ENCODE results near the gene COX6A1.

Gene COX6A1

GRCh38 chr12:120437735-120438494, at the start of gene COX6A1:
Gene COX6A1, plus strand, starts transcription at chr12:120438113. Its CDS starts 14 bp downstream, at chr12:120438127.
- peak within 1 kb of the TSS; percentile 74 for H3K9ac ChIP-seq (ENCODE audit: low read length)
- no peaks in the 10 kb centered on the region for H3K27me3 ChIP-seq (ENCODE audit: control insufficient read depth, insufficient read depth, low read length)
- peak within 1 kb of the TSS; percentile 84 for H3K27ac ChIP-seq (ENCODE audit: low read depth, low read length)
- H3K36me3 ChIP-seq (ENCODE audit: control insufficient read depth, insufficient read depth, low read length) = no peaks in the 10 kb centered on the region
- H3K4me1 ChIP-seq (ENCODE audit: control insufficient read depth, insufficient read depth, low read length) = no peaks in the 10 kb centered on the region
- H3K4me3 ChIP-seq (ENCODE audit: low read length) = peak within 1 kb of the TSS; percentile 86

DNA sequence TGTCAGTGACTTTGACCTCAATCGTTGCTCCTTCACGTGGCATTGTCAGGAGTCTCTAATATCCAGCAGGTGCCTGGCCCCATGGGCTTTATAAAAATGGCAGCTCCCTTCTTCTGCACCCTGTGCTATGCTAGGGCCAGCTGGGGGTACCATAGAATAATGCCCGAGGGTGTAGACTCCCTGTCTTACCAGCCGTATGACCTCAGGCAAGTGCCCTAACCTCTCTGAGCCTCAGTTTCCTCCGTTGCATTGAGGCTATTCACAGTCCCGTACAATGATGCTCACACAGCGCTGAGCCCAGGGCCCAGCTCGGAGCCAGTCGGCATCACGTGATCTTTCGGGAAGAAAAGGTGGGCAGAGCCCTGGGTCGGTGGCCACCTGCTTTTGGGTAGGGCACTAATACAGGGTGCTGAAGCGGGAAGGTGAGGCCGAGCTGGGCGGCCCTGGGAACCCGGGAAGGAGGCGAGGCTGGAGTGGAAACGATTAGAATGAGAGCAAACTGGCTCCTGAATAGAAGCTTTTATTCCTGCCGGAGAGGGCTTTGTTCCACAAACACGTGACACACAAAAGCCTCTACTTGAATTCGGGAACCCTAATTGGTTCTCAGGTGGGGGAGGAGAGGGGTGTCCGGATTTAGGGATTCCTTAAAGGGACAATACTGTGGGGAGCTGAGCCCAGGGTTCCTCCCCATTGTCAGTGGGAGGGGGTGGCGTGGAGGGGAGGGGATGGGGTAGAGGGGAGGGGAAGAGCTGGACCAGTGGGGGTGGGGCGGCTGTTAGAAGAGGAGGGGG, 49.0 kb upstream of the COX6A1 start:
- no peaks in the 10 kb centered on the region for H3K4me1 ChIP-seq (ENCODE audit: control insufficient read depth, insufficient read depth, low read length)
- H3K27ac ChIP-seq (ENCODE audit: low read depth, low read length) = no peak overlapping the region
- no peaks in the 10 kb centered on the region for H3K36me3 ChIP-seq (ENCODE audit: control insufficient read depth, insufficient read depth, low read length)
- H3K4me3 ChIP-seq (ENCODE audit: low read length) = no peak overlapping the region
- H3K9ac ChIP-seq (ENCODE audit: low read length) = no peak overlapping the region
- no peaks in the 10 kb centered on the region for H3K27me3 ChIP-seq (ENCODE audit: control insufficient read depth, insufficient read depth, low read length)

DNA sequence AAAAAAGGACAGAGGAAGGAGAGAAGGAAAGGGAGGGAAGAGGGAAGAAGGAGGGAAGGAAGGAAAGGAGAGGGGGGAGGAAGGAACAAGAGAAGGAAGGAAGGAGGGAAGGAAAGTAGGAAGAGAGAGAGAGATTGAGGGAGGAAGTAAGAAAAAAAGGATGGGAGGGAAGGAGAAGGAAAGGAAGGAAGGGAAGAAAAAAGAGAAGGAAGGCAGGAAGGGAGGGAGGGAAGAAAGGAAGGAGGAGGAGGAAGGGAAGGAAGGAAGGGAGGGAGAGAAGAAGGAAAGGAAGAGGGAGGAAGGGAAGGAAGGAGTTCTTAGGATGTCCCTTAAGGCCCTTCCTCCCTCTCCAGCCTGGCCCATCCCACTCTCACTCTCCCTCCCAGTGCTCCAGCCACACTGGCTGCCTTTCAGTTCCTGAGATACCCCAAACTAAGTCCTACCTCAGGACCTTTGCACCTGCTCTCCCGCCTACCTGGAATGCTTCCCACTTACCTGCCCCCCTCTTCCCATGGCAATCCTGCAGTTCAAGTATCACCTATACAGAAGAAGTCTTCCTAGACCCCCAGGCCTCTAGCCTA, 47.3 kb upstream of the COX6A1 start:
- Histone ChIP-seq H3K9ac (ENCODE audit: low read length) (no peak overlapping the region), H3K27ac (ENCODE audit: low read depth, low read length) (no peak overlapping the region), H3K4me1 (ENCODE audit: control insufficient read depth, insufficient read depth, low read length) (no peaks in the 10 kb centered on the region), H3K36me3 (ENCODE audit: control insufficient read depth, insufficient read depth, low read length) (no peaks in the 10 kb centered on the region), H3K27me3 (ENCODE audit: control insufficient read depth, insufficient read depth, low read length) (no peaks in the 10 kb centered on the region), H3K4me3 (ENCODE audit: low read length) (no peak overlapping the region)

- no peak overlapping the region for H3K4me3 ChIP-seq (ENCODE audit: low read length)
- no peaks in the 10 kb centered on the region for H3K4me1 ChIP-seq (ENCODE audit: control insufficient read depth, insufficient read depth, low read length)
- H3K9ac ChIP-seq (ENCODE audit: low read length) = no peak overlapping the region
- H3K36me3 ChIP-seq (ENCODE audit: control insufficient read depth, insufficient read depth, low read length) = no peaks in the 10 kb centered on the region
- no peak overlapping the region for H3K27ac ChIP-seq (ENCODE audit: low read depth, low read length)
- no peaks in the 10 kb centered on the region for H3K27me3 ChIP-seq (ENCODE audit: control insufficient read depth, insufficient read depth, low read length)
Measured at GRCh38 chr12:120394483-120395367, 43.2 kb upstream of the COX6A1 start.

DNA sequence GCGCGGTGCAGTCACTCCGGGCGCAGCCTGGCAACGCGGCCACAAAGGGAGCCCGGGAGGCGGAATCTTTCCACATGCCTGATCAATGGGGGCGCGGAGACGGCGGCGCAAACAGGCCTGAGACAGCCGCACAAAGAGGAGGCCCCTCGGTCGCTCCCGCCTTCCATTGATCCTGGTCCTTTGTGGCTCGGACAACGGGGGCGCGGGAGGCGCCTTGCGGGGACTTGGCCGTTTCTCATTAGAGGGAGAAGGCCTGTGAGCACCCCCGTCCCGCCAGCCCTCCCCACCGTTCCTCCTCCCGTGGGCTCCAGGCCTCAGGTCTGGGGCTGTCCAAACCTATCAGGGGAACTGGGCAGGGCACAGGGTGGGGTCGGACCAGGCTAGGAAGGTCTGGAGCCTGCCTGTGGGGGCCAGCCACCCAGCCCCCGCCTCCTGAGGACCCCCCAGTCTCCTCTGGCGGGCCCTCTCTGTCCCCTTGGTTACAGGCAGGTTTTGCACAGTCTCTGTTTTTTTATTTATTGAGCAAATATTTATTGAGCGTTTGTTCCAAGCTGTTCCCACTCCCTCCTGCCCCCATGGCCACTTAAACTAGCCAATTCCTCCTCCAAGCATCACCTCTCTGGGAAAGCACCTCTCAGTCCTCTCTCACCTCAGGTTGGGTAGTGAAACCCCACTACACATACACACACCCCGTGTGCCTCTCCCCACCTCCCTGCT, 39.9 kb upstream of the COX6A1 start:
- H3K36me3 ChIP-seq (ENCODE audit: control insufficient read depth, insufficient read depth, low read length) = no peaks in the 10 kb centered on the region
- no peaks in the 10 kb centered on the region for H3K27me3 ChIP-seq (ENCODE audit: control insufficient read depth, insufficient read depth, low read length)
- no peaks in the 10 kb centered on the region for H3K4me1 ChIP-seq (ENCODE audit: control insufficient read depth, insufficient read depth, low read length)

DNA sequence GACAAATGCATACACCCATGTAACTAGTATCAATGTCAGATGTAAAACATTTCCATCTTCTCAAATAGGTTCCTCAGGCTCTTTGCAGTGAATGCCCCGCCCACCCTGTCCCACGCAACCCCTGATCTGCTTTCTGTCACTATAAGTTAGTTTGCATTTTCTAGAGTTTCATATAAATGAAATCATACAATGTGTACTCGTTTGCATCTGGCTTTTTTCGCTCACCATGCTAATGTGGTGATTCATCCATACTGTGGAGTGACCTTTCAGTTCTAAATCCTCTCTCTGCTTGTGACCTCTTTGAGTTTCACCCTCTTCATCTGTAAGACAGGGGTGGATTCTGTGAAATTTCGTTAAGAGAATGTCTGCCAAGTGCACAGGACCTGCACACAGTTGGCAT, 38.4 kb upstream of the COX6A1 start:
- Histone ChIP-seq H3K9ac (ENCODE audit: low read length) (no peak overlapping the region), H3K4me1 (ENCODE audit: control insufficient read depth, insufficient read depth, low read length) (no peaks in the 10 kb centered on the region), H3K27ac (ENCODE audit: low read depth, low read length) (no peak overlapping the region), H3K4me3 (ENCODE audit: low read length) (no peak overlapping the region), H3K27me3 (ENCODE audit: control insufficient read depth, insufficient read depth, low read length) (no peaks in the 10 kb centered on the region), H3K36me3 (ENCODE audit: control insufficient read depth, insufficient read depth, low read length) (no peaks in the 10 kb centered on the region)

More for the DNA sequence above, 39.9 kb upstream of the COX6A1 start:
- no peak overlapping the region for H3K4me3 ChIP-seq (ENCODE audit: low read length)
- no peak overlapping the region for H3K27ac ChIP-seq (ENCODE audit: low read depth, low read length)
- H3K9ac ChIP-seq (ENCODE audit: low read length) = no peak overlapping the region

- H3K27ac ChIP-seq (ENCODE audit: low read depth, low read length) = no peak overlapping the region
- no peak overlapping the region for H3K4me3 ChIP-seq (ENCODE audit: low read length)
Measured at GRCh38 chr12:120402217-120402616, 35.7 kb upstream of the COX6A1 start.

GRCh38 chr12:120403869-120404268, 34.0 kb upstream of the COX6A1 start:
- H3K9ac ChIP-seq (ENCODE audit: low read length) = no peak overlapping the region
- no peaks in the 10 kb centered on the region for H3K27me3 ChIP-seq (ENCODE audit: control insufficient read depth, insufficient read depth, low read length)

More at GRCh38 chr12:120402217-120402616, 35.7 kb upstream of the COX6A1 start:
- no peak overlapping the region for H3K9ac ChIP-seq (ENCODE audit: low read length)
- no peaks in the 10 kb centered on the region for H3K27me3 ChIP-seq (ENCODE audit: control insufficient read depth, insufficient read depth, low read length)
- no peaks in the 10 kb centered on the region for H3K36me3 ChIP-seq (ENCODE audit: control insufficient read depth, insufficient read depth, low read length)
- peaks cover 3% of the 10 kb centered on the region for H3K4me1 ChIP-seq (ENCODE audit: control insufficient read depth, insufficient read depth, low read length)

DNA sequence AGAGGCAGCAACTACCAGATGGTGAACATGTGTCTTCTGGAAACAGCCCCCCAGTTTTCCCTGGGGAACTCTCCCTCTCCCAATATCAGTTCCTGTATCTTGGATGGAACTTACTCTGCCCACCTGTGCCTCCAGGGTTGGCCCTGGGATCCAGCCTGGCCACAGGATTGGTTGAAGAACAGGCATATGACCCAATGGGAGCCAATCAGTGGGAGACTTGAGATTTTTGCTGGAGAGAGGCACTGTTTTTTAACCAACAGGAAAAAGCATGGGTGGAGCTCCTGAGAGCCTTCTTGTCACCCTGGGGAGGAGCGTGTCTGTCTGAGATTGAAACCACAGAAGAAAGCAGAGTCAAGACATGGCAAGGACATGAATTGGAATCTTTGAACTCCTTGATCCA, 33.6 kb upstream of the COX6A1 start:
- H3K36me3 ChIP-seq (ENCODE audit: control insufficient read depth, insufficient read depth, low read length) = no peaks in the 10 kb centered on the region
- H3K4me3 ChIP-seq (ENCODE audit: low read length) = no peak overlapping the region
- no peaks in the 10 kb centered on the region for H3K27me3 ChIP-seq (ENCODE audit: control insufficient read depth, insufficient read depth, low read length)
- no peak overlapping the region for H3K27ac ChIP-seq (ENCODE audit: low read depth, low read length)
- H3K4me1 ChIP-seq (ENCODE audit: control insufficient read depth, insufficient read depth, low read length) = peaks cover 3% of the 10 kb centered on the region
- H3K9ac ChIP-seq (ENCODE audit: low read length) = no peak overlapping the region

More at GRCh38 chr12:120403869-120404268, 34.0 kb upstream of the COX6A1 start:
- no peaks in the 10 kb centered on the region for H3K36me3 ChIP-seq (ENCODE audit: control insufficient read depth, insufficient read depth, low read length)
- no peak overlapping the region for H3K27ac ChIP-seq (ENCODE audit: low read depth, low read length)
- H3K4me1 ChIP-seq (ENCODE audit: control insufficient read depth, insufficient read depth, low read length) = peaks cover 3% of the 10 kb centered on the region
- no peak overlapping the region for H3K4me3 ChIP-seq (ENCODE audit: low read length)

DNA sequence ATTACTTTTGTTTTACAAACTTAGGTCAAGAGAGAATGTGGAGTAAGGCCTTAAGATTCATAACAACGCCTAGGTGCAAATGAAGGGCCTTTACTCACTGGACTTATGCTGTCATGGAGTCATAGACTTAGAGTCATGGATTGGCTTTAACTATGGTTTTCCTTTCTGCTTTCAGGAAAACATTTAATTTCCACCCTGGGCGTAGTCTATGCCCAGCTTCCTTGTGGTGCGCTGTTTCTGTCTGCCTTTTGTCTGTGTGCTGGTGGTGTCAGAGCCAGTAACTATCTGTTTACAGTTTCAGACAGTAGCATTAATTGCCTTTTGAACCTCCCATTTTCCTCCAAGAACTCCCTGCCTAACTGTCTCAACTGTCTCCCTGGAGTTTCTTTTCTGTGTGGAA, 31.8 kb upstream of the COX6A1 start:
- H3K4me3 ChIP-seq (ENCODE audit: low read length) = no peak overlapping the region
- H3K27me3 ChIP-seq (ENCODE audit: control insufficient read depth, insufficient read depth, low read length) = no peaks in the 10 kb centered on the region
- no peak overlapping the region for H3K9ac ChIP-seq (ENCODE audit: low read length)
- H3K27ac ChIP-seq (ENCODE audit: low read depth, low read length) = peak overlapping the region; percentile 73
- peaks cover 3% of the 10 kb centered on the region for H3K4me1 ChIP-seq (ENCODE audit: control insufficient read depth, insufficient read depth, low read length)
- no peaks in the 10 kb centered on the region for H3K36me3 ChIP-seq (ENCODE audit: control insufficient read depth, insufficient read depth, low read length)

GRCh38 chr12:120406553-120406952, 31.4 kb upstream of the COX6A1 start:
- no peaks in the 10 kb centered on the region for H3K36me3 ChIP-seq (ENCODE audit: control insufficient read depth, insufficient read depth, low read length)
- no peaks in the 10 kb centered on the region for H3K27me3 ChIP-seq (ENCODE audit: control insufficient read depth, insufficient read depth, low read length)
- H3K4me1 ChIP-seq (ENCODE audit: control insufficient read depth, insufficient read depth, low read length) = peaks cover 3% of the 10 kb centered on the region
- H3K27ac ChIP-seq (ENCODE audit: low read depth, low read length) = peak overlapping the region; percentile 73
- no peak overlapping the region for H3K9ac ChIP-seq (ENCODE audit: low read length)
- H3K4me3 ChIP-seq (ENCODE audit: low read length) = no peak overlapping the region

All from rectal smooth muscle tissue (tissue), 1 donor.